GM21619 (cell line): Measurements from ENCODE around the gene GSTO2.

Experiments used
- ATAC-seq: cut with Tn5 transposase; IDR thresholded peaks from one replicate; pipeline ENCODE4 v1.9.1; 2021; ENCODE audit not compliant: unreplicated experiment

Gene GSTO2

DNA sequence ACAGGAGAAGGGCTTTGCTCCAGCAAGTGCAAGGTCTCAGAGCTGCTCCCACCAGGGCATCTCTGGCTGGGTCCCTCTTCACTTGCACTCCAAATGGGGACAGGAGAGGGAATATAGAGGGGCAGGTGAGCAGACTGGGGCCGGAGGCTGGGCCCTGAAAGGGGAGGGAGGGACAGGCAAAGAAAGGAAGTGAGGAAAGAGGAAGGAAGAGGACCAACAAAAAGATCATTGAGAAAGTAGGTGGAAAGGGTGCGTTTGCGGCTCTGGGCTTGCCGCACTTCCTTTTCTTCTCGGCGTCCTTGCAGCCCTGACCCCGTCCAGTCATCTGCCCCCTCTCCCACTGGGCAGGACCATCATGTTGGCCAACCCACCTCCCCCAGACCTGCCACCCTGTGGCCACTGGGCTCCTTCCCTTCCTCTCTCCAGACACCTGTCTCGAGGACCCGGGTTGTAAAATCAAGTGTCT is 55.3 kb downstream of the GSTO2 start:
- no peak for ATAC-seq

DNA sequence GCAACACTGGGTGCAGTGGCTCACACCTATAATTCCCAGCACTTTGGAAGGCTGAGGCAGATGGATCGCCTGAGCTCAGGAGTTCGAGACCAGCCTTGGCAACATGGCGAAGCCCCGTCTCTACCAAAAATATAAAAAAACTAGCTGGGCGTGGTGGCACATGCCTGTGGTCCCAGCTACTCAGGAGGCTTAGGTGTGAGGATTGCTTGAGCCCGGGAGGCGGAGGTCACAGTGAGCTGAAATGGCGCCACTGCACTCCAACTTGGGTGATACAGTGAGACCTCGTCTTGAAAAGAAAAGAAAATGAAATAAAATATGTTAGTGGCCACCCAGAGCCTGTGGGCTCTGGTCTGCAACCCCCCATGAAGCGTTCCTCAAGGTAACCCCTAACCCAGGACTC is 55.9 kb downstream of the GSTO2 start:
- ATAC-seq, result no peak

DNA sequence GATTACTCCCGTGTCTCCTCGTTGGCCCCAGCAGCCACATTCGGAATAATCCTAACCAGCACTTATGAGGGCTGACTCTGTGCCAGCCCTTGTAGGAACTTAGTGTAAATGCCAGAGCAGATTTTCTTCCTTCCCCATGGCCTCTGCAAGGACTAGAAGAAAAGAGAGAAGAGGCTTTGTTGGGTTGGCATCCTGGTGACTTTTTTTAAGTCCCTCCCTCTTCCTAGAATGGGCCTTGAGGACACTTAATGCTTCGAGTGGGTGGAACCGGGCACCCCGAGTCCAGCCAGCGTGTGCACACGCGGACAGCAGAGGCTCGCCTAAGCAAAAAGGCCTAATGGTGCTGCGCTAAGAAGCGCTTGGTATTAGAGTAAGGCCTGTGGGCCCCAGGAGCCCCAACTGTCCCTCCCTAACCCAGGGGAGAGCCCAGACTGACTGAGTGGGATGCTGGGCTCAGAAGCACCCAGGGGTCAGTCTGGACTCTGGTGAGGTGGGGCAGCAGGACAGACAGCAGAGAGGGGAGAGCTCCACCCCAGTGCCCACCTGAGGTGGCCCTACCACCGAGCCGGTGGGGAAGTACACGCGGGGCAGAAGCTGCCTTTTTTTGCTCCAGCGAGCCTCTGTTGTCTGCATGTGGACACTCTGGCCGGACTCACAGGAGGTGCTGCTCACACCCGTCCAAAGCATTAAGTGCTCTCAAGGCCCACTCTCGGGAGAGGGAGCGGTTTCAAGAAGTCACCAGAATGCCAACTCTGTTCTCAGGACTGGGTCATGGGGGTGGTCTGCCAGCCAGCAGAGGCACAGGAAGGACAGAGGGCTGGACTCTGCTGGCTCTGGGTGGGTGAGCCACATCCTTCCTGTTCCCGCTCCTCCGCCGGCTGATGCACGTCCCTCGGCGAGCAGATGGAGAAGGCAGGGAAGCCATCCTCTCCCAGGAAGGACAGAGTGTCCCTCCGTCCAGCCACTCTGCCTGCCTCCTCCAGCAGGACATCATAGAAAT is 56.8 kb downstream of the GSTO2 start:
- ATAC-seq, result no peak

DNA sequence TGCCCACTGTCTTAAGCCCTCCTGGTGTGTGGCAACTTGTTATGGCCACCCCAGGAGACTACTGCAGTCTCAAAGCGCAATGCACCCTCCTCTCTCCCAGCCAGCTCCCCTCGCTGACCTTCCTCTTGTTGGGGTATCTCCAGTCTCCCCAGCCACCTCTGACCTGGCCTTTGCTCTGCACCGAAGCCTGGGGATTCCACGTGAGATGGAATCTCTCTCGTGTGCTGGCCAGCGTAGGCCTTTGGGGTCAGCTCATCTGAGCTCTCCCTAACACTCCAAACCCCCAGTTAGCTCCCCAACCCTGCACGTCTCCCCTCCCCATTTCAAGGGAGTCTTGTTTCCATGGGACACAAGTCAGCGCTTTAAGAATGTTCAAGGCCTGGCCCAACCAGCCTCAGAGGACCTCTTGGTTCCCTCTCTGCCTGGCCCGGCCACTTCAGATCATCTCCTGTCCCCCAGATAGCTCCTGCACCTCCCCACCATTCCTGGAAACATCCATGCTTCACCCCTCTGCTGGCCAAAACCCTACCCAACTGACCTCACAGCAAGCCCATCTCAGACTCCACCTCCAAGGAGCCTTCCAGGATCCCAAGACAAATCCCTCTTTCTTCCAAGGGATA is 58.1 kb downstream of the GSTO2 start:
- no peak for ATAC-seq

DNA sequence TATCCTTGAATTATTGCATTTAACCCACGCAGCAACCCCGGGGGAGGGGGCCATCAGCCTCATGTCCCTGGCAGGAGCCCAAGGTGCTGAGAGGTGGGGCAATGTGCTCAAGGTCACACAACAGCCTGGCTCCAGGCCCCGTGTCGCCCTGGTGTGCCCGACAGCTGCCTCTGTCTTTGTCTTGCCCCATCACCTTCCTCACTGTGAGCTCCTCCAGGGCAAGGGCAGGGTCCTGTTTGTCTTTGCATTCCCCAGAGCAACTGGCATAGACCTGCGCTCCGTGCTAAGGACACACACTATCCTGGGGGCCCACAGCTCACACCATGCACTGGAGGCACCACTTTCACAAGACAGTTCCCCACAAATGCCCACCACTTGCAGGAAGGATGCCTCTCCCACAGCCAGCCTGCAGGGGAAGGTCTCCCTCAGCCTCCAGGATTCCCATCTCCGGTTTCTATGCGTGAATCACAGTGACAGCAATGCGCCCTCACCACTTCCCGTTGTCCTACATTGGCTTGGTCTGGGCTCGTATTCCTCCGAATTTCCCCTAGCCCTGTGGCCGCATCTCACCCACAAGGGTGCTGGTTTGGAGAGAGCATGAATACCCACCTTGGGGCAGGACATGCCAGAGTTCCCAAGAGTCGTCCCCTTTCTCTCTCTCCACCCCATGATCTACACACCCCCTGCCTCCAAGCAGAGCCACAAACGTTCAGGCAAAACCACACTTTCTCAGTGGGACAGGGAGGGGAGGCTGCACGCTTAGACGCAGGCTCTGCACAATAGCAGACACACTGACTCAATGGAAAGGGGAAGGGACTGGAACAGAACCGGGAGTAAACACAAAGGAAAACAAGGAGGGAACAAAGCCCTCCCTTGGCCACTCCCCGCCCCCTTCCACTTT is 59.0 kb downstream of the GSTO2 start:
- no peak for ATAC-seq

DNA sequence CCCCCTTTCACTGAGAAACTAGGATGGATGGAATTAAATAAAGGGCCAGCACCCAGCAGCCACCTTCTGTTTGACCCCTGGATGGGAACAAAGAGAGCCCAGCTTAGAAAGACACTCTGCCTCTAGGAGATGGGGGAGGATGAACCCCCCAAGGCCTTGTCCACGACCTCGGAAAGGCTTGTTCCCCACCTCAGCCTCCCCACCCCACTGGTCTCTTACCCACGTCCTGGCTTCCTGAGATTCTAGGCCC is 59.6 kb downstream of the GSTO2 start:
- ATAC-seq, result no peak

DNA sequence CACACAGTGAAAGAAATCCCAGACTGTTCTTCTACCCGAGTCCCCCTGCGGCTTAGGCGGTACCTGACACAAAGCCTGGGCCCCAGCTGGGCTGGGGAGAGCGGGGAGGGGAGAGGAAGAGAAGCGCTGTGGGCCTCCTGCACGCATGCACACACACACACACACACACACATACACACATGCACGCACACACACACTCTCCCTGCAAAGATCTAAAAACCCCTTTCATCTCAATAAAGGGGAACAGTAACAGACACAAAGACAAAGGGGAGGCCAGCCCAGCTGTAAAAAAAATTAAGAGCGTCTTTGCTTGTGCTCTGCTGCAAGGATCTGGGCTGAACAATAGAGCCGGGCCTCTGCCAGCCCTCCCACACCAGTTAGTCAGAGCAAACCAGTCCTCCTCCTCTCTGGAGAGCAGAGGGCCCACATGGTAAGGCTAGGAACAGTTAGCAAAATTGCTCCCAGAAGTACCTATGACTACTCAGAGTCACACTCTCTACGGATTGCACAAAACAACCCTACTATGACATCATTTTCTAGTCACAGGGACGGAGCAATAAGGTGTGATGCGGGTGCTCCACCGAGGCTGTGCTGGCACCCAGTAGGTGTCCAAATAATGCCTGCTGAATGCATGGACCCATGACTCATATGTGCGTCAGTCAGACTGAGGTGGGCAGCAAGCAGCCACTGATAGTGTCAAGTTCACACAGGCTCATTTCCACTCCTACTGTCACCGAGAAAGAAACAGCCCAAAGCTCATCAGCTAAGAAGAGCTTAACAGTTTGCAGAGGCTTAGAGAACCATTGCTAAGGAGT is 60.1 kb downstream of the GSTO2 start:
- peak; percentile 37 for ATAC-seq

DNA sequence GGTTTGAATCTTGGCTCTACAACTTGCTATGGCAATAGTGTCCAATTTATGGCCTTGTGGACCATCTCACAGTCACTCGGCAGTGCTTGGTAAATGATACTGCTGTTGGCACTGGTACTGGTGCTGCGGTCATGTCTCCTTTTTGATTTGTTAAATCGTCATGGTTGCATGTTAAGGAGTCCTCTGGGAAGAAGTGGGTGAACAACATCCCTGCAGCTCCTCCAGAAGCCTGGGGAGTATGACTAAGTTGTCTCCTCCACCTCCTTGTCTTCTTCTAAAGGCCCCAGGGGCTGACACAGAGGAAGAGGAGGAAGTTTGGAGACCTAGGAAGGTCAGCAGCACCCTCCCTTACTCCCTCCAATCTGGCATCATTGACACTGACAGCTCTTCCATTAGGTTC is 60.8 kb downstream of the GSTO2 start:
- no peak for ATAC-seq

DNA sequence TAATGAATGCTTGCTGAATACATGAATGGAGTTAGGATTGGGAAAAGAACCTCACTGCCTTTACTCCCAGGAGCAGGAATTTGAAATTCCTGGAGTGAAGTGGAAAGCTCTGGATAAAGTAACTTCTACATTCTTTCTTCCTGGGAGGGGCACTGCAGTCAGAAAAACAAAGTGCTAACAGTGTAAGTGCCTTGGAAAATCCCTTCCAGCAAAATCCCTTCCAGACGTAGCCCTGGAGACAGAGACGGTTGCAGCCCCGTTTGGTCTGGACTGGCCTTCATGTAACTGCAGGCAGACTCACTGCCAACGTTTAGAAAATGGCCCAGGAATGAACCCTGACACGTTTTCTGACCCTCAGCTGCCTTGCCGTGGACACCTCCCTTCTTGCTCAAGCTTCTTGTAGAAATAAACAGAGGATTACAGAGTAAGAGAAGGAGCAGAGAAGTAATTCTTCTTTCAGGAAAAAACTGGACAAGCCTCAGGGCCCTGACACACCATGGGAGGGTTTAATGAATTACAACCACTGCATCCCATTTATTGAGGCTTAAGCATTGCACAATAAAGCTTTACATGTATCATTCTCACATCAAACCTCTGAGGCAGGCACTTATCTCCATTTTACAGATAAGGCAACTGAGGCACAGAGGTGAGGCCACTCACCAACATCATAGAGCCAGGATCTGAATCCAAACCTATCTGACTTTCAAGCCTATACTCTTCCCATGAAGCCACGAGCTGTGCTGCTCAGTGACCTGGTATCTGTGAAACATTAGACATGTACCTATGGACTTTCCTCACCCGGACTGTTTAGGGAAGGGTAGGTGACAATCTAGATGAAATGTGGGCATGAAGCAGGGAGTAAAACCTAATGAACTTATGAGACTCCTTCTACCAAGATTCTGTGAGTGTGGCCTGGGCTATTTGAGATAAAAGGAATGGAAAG is 61.5 kb downstream of the GSTO2 start:
- no peak for ATAC-seq

DNA sequence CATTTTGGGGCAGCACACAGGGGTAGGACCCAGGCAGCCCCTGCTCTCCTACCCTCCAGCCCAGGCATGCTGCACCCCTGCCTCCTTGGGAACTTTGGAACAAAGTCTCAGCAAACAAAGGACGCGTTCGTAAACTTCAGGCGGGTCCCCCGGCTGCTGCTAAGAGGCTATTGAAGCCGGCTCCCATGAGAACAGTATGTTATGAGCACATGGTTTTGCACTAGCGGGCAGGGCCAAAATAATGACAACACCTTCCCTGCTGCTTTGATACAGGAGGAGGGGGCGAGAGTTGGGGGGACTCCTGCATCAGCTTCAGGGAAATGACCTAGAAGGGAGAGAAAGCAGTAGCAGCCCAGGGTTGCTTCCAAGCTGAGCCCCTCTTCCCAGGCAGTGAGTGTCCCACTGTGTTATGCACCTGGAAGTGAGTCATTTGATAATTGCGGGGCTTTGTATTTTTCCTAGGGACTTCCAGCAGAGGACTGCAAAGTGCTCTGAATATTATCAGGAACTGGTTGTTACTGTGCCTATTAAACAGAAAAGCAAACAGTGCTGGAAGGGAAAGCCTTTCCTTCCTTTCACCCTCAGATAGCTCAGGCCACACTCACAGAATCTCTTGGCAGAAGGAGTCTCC is 62.3 kb downstream of the GSTO2 start:
- ATAC-seq, result no peak

DNA sequence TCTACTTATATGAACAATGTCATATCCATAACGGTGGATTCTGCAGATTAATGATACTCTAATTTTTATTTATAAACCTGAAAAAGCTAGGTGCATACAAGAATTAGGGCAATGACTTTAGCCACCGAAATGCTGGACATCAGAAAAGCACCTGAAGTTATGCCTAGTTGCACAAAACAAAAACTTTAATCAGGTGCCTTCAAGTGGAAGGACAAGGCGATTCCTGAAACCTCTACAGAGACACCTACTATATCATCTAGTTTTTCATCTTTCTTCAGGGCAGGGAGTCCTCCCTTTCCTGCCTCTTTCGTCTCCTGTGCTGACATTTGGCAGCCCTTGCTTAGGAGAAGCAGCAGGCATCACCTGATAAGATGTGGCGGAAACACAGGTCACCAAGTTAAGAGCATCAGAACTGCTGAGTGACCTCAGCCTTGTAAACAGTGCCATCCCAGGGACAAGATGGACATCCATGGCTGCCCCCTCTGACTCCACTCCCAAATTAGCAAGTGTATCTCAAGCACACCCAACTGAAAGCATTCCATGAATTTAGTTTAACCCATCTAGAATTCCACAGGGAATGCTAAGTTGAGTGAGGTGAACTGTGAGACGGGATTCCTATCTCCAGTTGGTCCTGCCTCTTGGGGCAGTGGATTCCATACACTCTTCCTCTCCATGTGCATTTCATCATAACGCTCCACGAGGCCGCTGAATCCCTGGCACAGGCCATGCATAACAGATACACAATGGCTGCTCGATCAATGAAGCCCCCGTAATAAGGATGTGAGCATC is 63.5 kb downstream of the GSTO2 start:
- ATAC-seq, result no peak

DNA sequence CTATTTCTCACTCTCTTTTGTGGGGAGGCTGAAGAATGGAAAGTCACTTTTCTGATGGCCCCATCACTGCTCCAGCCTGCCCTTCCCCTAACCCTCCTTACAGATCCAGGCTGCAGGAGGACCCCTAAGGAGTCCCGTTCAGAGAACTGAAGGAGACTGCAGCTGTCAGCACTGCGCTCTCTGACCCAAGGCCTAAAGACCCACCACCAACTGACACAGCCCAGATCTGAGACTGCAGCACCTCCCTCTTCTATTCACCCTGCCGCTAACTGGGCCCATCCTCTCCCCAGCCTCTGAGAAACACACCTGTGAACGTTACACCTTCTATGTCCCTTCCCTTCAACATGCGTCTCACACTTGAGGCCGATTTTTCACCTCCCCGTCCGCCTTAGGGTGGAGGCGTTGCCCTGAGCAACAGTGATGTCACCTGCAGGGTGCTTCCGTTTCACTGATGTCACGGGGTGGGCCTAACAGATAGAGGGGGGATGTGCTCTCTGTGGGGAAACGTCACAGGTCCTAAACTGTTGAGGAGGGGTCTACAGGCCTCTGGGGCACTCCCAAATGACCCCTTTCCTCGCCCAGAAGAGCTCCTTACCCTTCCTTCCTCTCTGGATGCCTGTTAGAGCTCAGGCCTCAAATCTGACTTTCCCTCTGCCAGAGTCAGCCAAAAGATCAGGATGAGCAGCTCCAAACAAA is 64.2 kb downstream of the GSTO2 start:
- ATAC-seq, result no peak

DNA sequence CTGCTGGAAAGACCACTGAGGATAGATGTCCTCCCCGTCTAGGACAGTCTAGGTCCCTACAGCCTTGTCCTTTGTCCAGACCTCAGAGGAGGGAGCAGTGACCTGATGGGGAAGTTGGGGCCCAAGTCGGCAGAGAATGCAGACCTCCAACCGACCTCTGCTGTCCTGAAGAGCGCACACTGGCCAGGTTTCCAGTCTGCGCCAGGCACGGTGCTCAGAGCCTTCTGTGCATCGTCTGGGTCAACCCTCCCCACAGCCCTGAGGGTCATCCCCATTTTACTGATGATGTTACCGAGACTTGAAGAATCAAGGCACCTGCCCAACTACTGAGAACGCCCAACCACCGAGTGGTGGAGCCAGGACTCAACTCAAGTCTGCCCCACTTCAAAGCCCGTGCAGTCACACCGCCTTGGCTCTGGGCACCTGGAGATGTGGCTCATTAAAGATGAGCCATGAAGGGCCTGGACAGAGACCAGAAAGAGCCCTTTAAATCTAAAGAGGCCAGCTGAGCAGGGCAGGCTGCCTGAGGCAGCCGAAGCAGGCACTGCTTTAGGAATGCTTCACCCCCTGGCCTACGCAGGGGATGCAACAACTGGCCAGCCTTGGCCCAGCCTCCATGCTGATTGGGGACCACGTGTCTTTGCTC is 64.9 kb downstream of the GSTO2 start:
- no peak for ATAC-seq

DNA sequence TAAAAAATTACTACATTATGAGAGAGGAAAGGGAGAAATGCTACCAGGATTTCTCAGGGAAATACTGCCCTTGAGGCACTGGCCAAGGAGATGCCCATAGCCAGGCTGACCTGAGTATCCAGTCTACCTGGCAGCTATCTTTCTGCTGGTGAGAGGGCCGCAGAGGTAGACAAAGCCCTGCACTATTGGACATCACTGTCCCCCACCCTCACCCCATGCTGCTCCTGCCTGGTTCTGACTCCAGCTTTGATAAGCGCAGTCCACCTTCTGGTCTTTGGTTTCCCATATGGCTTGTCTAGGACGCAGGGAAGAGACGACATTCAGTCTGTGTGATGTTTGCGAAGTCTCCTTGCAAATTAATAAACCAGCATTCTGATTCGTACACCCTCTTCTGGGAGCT is 65.6 kb downstream of the GSTO2 start:
- ATAC-seq, result no peak

DNA sequence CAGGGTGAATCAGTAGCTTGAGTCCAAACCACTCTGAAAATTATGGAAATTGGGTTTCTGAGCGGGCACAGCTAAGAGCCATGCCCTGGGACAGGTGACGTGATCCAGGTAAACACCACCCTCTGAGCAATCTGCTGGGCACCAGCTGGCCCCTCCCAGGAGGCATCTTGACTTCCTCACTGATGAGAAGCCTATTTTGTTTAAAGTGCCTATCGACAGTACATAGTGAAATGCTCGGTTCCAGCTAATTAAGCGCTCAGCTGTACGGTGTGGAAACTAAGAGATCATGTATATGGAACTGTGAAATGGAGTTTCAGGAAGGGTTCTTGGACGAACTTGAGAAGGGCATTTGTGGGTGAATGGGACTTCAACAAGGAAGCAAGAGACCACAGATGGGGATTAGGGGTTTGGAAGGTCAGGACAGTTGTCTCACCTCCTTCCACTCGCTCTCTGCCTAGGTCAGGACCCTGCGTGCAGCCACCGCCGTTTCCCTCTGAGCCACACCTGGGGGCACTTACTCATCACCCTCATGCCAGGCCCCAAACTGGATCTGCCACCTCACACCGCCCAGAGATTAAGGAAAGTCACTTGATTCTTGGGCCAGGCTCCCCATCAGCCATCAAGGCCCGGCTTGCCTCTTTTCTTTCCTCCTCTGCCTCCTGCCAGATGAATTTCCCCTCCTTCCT is 66.1 kb downstream of the GSTO2 start:
- ATAC-seq, result no peak

DNA sequence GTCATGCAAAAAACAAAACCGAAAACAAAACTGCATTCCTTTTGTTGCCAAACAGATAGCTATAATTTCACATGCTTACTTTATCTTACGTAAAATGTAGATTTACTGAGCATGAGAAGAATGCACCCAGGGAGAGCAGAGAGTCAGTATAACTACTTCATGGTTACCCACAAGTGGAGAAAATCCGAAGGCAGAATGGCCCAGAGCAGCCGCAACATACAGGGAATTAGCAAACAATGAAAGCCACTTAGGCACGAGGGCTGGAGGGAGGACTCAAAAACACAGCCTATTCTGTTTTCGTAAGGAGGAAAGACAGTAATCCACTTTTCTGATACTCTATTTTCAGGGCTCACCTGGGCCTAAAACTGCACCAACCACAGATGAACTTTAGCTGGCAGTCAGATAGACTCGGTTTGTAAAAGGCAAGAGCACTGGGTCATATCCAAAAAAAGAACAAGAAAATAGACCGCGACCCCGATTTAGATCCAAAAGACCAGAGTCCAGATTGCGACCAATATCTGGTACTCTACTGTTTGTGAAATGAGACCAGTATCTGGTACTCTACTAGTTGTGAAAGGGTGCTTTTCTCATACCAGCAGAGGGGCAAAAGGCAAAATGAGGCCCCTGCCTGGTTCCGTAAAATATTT is 68.0 kb downstream of the GSTO2 start:
- peak; percentile 15 for ATAC-seq
